Caco-2 (cell line): ENCODE data around the gene RASGRF2. TPM values are rescaled to one million over a fixed set of nuclear protein-coding genes. Genes with fewer than 3 reads are reported as not detected.
"Not testable (repeated sequence)": the region's sequence is repeated elsewhere in the genome, so short reads cannot be mapped to it uniquely, and the experiment has no call there.

ENCODE experiments used
- BruUV-seq: library from RNA; stranded (reverse); fragments of 400-500 nt; replicated peaks from 2 replicates; lab custom pipeline; 2021; lab: Mats Ljungman, UMichigan
- CTCF ChIA-PET: fragments of 300-600 bp; sonication (Branson Sonifier 250); formaldehyde crosslinking; loops from one replicate; lab custom pipeline; 2022; ENCODE audit warnings: antibody characterized with exemption; lab: Charles Lee
- POLR2A ChIA-PET: fragments of 300-600 bp; sonication (Branson Sonifier 250); formaldehyde crosslinking; loops from one replicate; lab custom pipeline; 2022; ENCODE audit warnings: antibody characterized with exemption; lab: Charles Lee
- DNase-seq, 2 experiments: peaks; one replicate each; pipeline versions ENCODE4 v3.0.0 to v3.0.0-alpha.2; 2020 to 2022
- H3K27me3 ChIP-seq: replicated peaks from 2 replicates; pipeline ENCODE4 v1.6.0; 2011; ENCODE audit warnings: low read length; ENCODE audit not compliant: control insufficient read depth, insufficient read depth
- H3K36me3 ChIP-seq: 2 replicates; pipeline ENCODE4 v1.5.1; 2011; ENCODE audit warnings: low read length; ENCODE audit not compliant: control insufficient read depth, insufficient read depth
- H3K4me1 ChIP-seq: fragments of 250-450 bp; sonication (Bioruptor Pico); 2 replicates; pipeline ENCODE4 v1.5.1; 2020; ENCODE audit warnings: mild to moderate bottlenecking
- H3K4me3 ChIP-seq: 2 replicates; pipeline ENCODE4 v1.5.1; 2011; ENCODE audit warnings: low read depth, mild to moderate bottlenecking, control low read depth, low read length
- H3K9me3 ChIP-seq: fragments of 250-450 bp; sonication (Bioruptor Pico); 2 replicates; pipeline ENCODE4 v1.5.1; 2020; ENCODE audit warnings: mild to moderate bottlenecking, moderate library complexity
- H3K27ac Mint-ChIP-seq: one replicate; pipeline ENCODE4 v1.8.0; 2022; ENCODE audit warnings: mixed read lengths; ENCODE audit not compliant: unreplicated experiment
- H3K27me3 Mint-ChIP-seq: one replicate; pipeline ENCODE4 v1.8.0; 2022; ENCODE audit warnings: mixed read lengths; ENCODE audit not compliant: insufficient read depth, unreplicated experiment
- H3K36me3 Mint-ChIP-seq: one replicate; pipeline ENCODE4 v1.8.0; 2022; ENCODE audit warnings: mild to moderate bottlenecking, mixed read lengths; ENCODE audit not compliant: insufficient read depth, unreplicated experiment
- H3K4me1 Mint-ChIP-seq: one replicate; pipeline ENCODE4 v1.8.0; 2022; ENCODE audit warnings: low read depth, mixed read lengths; ENCODE audit not compliant: unreplicated experiment
- H3K4me3 Mint-ChIP-seq: one replicate; pipeline ENCODE4 v1.8.0; 2022; ENCODE audit warnings: mild to moderate bottlenecking, moderate library complexity, mixed read lengths; ENCODE audit not compliant: unreplicated experiment
- H3K9me3 Mint-ChIP-seq: one replicate; pipeline ENCODE4 v1.8.0; 2022; ENCODE audit warnings: mixed read lengths; ENCODE audit not compliant: unreplicated experiment
- CTCF ChIP-seq, 2 experiments: fragments of 200-600 bp in 1 of 2; IDR thresholded peaks; 1 replicate in 1 of 2; 2 replicates in 1 of 2; pipeline versions ENCODE4 v1.5.1 to v1.8.0; 2011 to 2022; ENCODE audit warnings: antibody characterized with exemption in 1 of 2, control low read depth in 1 of 2, inconsistent platforms in 1 of 2, low read depth in 1 of 2, low read length in 1 of 2, mild to moderate bottlenecking in 1 of 2, moderate library complexity in 1 of 2; ENCODE audit not compliant: insufficient read depth in 1 of 2, severe bottlenecking in 1 of 2, unreplicated experiment in 1 of 2
- intact Hi-C: fragments of 100-400 bp; cut with micrococcal nuclease; formaldehyde crosslinking; loops from one replicate; pipeline ENCODE4 v1.10.0; 2022; ENCODE audit not compliant: unreplicated experiment
- total RNA-seq: library from RNA; stranded (reverse); gene quantifications from 2 replicates; pipeline ENCODE4 v1.2.3, GENCODE V29; 2022

The RASGRF2 gene
- total RNA-seq, 1 experiment from 2014 or later: 23.1 TPM

- Mint-ChIP-seq H3K27ac (peak overlapping the region; percentile 4), H3K27me3 (no peaks in the 10 kb centered on the region), H3K9me3 (no peaks in the 10 kb centered on the region), H3K4me3 (no peak overlapping the region), H3K36me3 (peaks cover 22% of the 10 kb centered on the region), H3K4me1 (peaks cover 50% of the 10 kb centered on the region)
- ChIA-PET CTCF (no interaction called here), POLR2A (no interaction called here)
- H3K36me3 ChIP-seq: no peaks in the 10 kb centered on the region
- H3K4me3 ChIP-seq: no peak overlapping the region
- no peak for TF ChIP-seq CTCF (IDR thresholded peaks at IDR 0.05; ENCODE audit: insufficient read depth in 1 of 2, low read depth in 1 of 2, low read length in 1 of 2, severe bottlenecking in 1 of 2, unreplicated experiment in 1 of 2)
- H3K9me3 ChIP-seq: no peaks in the 10 kb centered on the region
- H3K27me3 ChIP-seq: no peaks in the 10 kb centered on the region
- peak; percentile 29 to 37 for DNase-seq
- no TSS peak for BruUV-seq
- intact Hi-C loops: loop anchor here (5.0 kb wide), 1 partner anchor 60 kb away; the partner anchor contains the start of gene RASGRF2
- peaks cover 20% of the 10 kb centered on the region for H3K4me1 ChIP-seq
Observed at GRCh38 chr5:81022688-81023084, 62.5 kb downstream of the RASGRF2 start.

GRCh38 chr5:81023261-81023970 is 63.3 kb downstream of the RASGRF2 start:
- Mint-ChIP-seq H3K27ac (no peak overlapping the region), H3K4me3 (no peak overlapping the region), H3K36me3 (peaks cover 20% of the 10 kb centered on the region), H3K27me3 (no peaks in the 10 kb centered on the region), H3K4me1 (peaks cover 48% of the 10 kb centered on the region), H3K9me3 (no peaks in the 10 kb centered on the region)
- DNase-seq: no peak
- TF ChIP-seq CTCF (IDR thresholded peaks at IDR 0.05; ENCODE audit: insufficient read depth in 1 of 2, low read depth in 1 of 2, low read length in 1 of 2, severe bottlenecking in 1 of 2, unreplicated experiment in 1 of 2): no peak
- no peaks in the 10 kb centered on the region for H3K36me3 ChIP-seq
- CTCF ChIA-PET: no interaction called here
- no peak overlapping the region for H3K4me3 ChIP-seq
- no peaks in the 10 kb centered on the region for H3K9me3 ChIP-seq
- POLR2A ChIA-PET: no interaction called here
- BruUV-seq: no TSS peak
- intact Hi-C loops: loop anchor here (5.0 kb wide), 1 partner anchor 61 kb away; the partner anchor contains the start of gene RASGRF2
- H3K4me1 ChIP-seq: peaks cover 20% of the 10 kb centered on the region
- no peaks in the 10 kb centered on the region for H3K27me3 ChIP-seq

- Mint-ChIP-seq H3K4me1 (peaks cover 25% of the 10 kb centered on the region), H3K27me3 (no peaks in the 10 kb centered on the region), H3K4me3 (peak overlapping the region; percentile 20), H3K27ac (peak overlapping the region; percentile 59), H3K36me3 (peaks cover 13% of the 10 kb centered on the region), H3K9me3 (peaks cover 16% of the 10 kb centered on the region)
- CTCF ChIA-PET: no interaction called here
- no TSS peak for BruUV-seq
- no peaks in the 10 kb centered on the region for H3K27me3 ChIP-seq
- POLR2A ChIA-PET: no interaction called here
- H3K9me3 ChIP-seq: no peaks in the 10 kb centered on the region
- peaks cover 2% of the 10 kb centered on the region; the same call in 1 of the 2 replicates for H3K4me1 ChIP-seq
- H3K4me3 ChIP-seq: no peak overlapping the region
- no peak for DNase-seq
- H3K36me3 ChIP-seq: no peaks in the 10 kb centered on the region
- intact Hi-C loops: no loop called here
- TF ChIP-seq CTCF (IDR thresholded peaks at IDR 0.05; ENCODE audit: insufficient read depth in 1 of 2, low read depth in 1 of 2, low read length in 1 of 2, severe bottlenecking in 1 of 2, unreplicated experiment in 1 of 2): no peak
Observed at GRCh38 chr5:81027481-81028058, 67.4 kb downstream of the RASGRF2 start.

- H3K27me3 Mint-ChIP-seq, CTCF ChIA-PET, intact Hi-C loops, H3K4me1 ChIP-seq, POLR2A ChIA-PET, H3K27ac Mint-ChIP-seq, DNase-seq, BruUV-seq, H3K9me3 ChIP-seq, H3K27me3 ChIP-seq, H3K36me3 ChIP-seq, H3K4me3 ChIP-seq, H3K4me3 Mint-ChIP-seq: not testable (repeated sequence)
- Mint-ChIP-seq H3K36me3 (peaks cover 13% of the 10 kb centered on the region), H3K9me3 (peaks cover 16% of the 10 kb centered on the region), H3K4me1 (peaks cover 20% of the 10 kb centered on the region)
Observed at GRCh38 chr5:81028888-81029287, 68.7 kb downstream of the RASGRF2 start.

GRCh38 chr5:81029736-81030135 is 69.6 kb downstream of the RASGRF2 start:
- peaks cover 13% of the 10 kb centered on the region for H3K36me3 Mint-ChIP-seq
- DNase-seq, intact Hi-C loops, POLR2A ChIA-PET, BruUV-seq, CTCF ChIA-PET, H3K36me3 ChIP-seq, H3K27me3 ChIP-seq, H3K4me3 ChIP-seq, H3K27me3 Mint-ChIP-seq, H3K4me1 ChIP-seq, H3K9me3 ChIP-seq: not testable (repeated sequence)
- peak overlapping the region; percentile 21 for H3K27ac Mint-ChIP-seq
- peak overlapping the region; percentile 8 for H3K4me3 Mint-ChIP-seq
- peaks cover 16% of the 10 kb centered on the region for H3K9me3 Mint-ChIP-seq
- peaks cover 20% of the 10 kb centered on the region for H3K4me1 Mint-ChIP-seq
